GM12801 (cell line): ENCODE results near the gene TNPO3.

ENCODE experiments used
- CTCF ChIP-seq: IDR thresholded peaks from one replicate; pipeline ENCODE4 v1.5.1; 2011; ENCODE audit warnings: control low read depth; ENCODE audit not compliant: insufficient read length; ENCODE audit errors: extremely low read depth

The TNPO3 gene

GRCh38 chr7:128931190-128931798 is 123.6 kb downstream of the TNPO3 start:
- TF ChIP-seq CTCF, result no peak

- TF ChIP-seq CTCF, result no peak
Measured at GRCh38 chr7:128928882-128929788, 125.8 kb downstream of the TNPO3 start.

- TF ChIP-seq CTCF, result no peak
Measured at GRCh38 chr7:128928159-128928813, 126.6 kb downstream of the TNPO3 start.

GRCh38 chr7:128924707-128925588 is 130.0 kb downstream of the TNPO3 start:
- no peak for TF ChIP-seq CTCF

- TF ChIP-seq CTCF, result no peak
Measured at GRCh38 chr7:128923411-128923800, 131.5 kb downstream of the TNPO3 start.

GRCh38 chr7:128922496-128923410 is 132.2 kb downstream of the TNPO3 start:
- no peak for TF ChIP-seq CTCF
